ENCODE data around the gene MYH14. TPM values are rescaled to one million over a fixed set of nuclear protein-coding genes. Genes with fewer than 3 reads are reported as not detected.
"Not testable (repeated sequence)": the region's sequence is repeated elsewhere in the genome, so short reads cannot be mapped to it uniquely, and the experiment has no call there.

MYH14 gene
- total RNA-seq, 2 donors from 2014 or later = not detected

DNA sequence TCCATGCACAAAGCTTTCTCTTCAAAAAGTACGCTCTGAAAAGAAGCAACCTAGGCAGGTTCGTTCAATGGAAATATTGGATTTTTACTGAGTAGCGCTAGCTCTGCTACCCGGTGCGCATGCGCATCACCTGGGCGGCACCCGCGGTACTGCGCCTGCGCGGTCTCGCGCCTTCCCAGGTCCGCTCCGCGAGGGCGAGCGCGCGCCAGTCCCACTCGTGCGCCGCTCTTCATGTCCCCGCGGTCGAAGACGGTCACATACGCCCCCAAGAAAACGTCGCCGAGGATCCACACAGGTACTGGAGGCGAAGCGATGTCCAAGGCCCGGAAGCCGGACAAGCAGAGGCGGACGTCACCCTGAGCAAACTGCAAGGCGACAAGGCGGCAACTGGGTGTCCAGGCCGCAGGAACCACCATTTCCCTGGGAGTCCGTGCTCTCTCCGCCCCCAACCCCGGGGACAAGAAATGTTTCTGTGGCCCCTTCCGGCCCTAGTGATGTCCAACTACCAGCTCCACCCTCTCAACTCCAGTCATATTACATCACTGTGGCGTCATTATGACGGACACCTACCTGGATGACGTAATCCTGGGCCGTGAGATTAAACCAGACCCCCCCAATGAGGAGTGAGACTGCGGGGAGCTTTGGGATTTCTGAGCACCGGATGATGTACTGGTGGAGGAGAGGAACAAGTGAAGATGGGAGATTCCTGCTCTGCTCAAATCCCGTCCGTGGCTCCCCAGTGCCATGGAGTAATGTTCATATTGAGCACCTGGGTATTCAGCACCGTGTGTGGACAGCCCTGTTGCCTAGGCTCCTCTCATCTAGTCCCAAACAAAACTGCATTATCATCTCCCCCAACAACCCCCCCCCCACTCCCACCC, 130.6 kb downstream of the MYH14 start:
- Mint-ChIP-seq H3K9me3 (peaks cover 8 to 9% of the 10 kb centered on the region in 2 donors), H3K27ac (peak overlapping the region; percentile 88 to 99), H3K36me3 (peaks cover 25 to 61% of the 10 kb centered on the region in 2 donors)
- DNase-seq (ENCODE audit: low spot score in 2 of 2) (peak; percentile 86 to 90), ATAC-seq (peak; percentile 5 to 27)

- ATAC-seq = no peak
- peaks cover 18 to 61% of the 10 kb centered on the region in 2 donors for H3K36me3 Mint-ChIP-seq
- peaks cover 3 to 8% of the 10 kb centered on the region in 2 donors for H3K9me3 Mint-ChIP-seq
- DNase-seq (ENCODE audit: low spot score in 2 of 2) = no peak
- H3K27ac Mint-ChIP-seq = no peak overlapping the region
Observed at GRCh38 chr19:50334741-50335421, 131.5 kb downstream of the MYH14 start.

DNA sequence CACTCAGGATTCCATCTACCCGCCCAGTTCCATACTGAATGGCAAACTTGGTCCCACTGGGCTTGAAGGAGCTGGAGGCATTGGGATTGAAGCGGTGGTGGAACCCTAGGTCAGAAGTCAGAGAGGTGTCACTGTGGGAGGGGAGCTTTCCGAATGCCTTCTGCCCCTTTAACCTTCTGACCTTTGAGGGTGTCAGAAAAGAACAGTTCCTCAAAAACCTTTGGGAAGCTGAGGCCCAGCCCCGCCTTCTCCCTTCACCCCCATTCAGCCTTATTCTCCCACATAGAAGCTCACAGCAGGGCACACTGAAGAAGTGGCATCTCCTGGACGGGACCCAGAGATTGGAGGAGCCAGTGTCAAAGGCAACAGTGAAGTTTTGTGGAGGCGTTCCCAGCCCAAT, 133.6 kb downstream of the MYH14 start:
- H3K9me3 Mint-ChIP-seq; ATAC-seq; H3K27ac Mint-ChIP-seq; DNase-seq (ENCODE audit: low spot score in 2 of 2): not testable (repeated sequence)
- H3K36me3 Mint-ChIP-seq = peaks cover 11 to 74% of the 10 kb centered on the region in 2 donors

- Mint-ChIP-seq H3K36me3 (peaks cover 7 to 67% of the 10 kb centered on the region in 2 donors), H3K27ac (no peak overlapping the region), H3K9me3 (peaks cover 5 to 9% of the 10 kb centered on the region in 2 donors)
- no peak for ATAC-seq
- DNase-seq (ENCODE audit: low spot score in 2 of 2) = no peak
Observed at GRCh38 chr19:50340331-50340730, 136.9 kb downstream of the MYH14 start.

- ATAC-seq = peak; percentile 67 to 68
- Mint-ChIP-seq H3K27ac (no peak overlapping the region), H3K9me3 (peaks cover 4 to 5% of the 10 kb centered on the region in 2 donors), H3K36me3 (peaks cover 6 to 63% of the 10 kb centered on the region in 2 donors)
- no peak for DNase-seq (ENCODE audit: low spot score in 2 of 2)
Observed at GRCh38 chr19:50341091-50341564, 137.7 kb downstream of the MYH14 start.

DNA sequence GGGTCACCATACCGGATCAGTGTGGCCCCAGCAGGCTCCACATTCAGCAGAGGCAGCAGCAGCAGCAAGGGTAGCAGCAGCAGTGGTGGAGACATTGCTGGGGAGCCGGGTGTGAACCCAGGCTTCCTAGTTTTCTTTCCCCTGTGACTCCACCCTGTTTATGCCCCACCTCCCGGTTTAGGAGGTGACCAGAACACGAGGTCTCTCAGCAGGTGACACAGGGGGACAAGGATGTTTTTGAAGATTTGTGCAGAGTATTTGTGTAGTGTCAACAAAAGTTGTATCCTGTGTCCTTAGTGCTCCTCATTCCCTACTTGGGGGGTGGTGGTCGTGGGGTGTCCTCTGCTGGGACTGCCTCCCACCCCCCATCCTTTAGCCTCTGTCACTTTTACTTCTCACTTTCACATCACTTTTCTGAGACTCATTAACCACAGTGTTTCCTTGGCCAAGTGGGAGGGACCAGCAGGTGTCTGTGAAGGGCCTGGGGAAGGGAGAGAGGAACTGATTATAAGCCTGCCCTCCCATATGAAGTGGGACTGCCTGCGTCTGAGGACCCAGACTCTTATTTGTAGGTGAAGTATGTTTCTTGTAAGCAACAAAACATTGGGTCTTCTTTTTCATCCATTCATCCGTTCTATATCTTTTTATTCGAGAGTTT, 141.4 kb downstream of the MYH14 start:
- peaks cover 4 to 5% of the 10 kb centered on the region in 2 donors for H3K9me3 Mint-ChIP-seq
- ATAC-seq = peak in 1 of 2 donors; percentile 50
- peaks cover 6 to 55% of the 10 kb centered on the region in 2 donors for H3K36me3 Mint-ChIP-seq

GRCh38 chr19:50347089-50347581, 143.7 kb downstream of the MYH14 start:
- DNase-seq (ENCODE audit: low spot score in 2 of 2); H3K9me3 Mint-ChIP-seq: not testable (repeated sequence)
- peak overlapping the region; percentile 76 to 91 for H3K27ac Mint-ChIP-seq
- ATAC-seq = peak; percentile 87
- H3K36me3 Mint-ChIP-seq = peaks cover 6 to 35% of the 10 kb centered on the region in 2 donors

More for the DNA sequence above, 141.4 kb downstream of the MYH14 start:
- DNase-seq (ENCODE audit: low spot score in 2 of 2) = no peak
- peak overlapping the region; percentile 64 to 80 for H3K27ac Mint-ChIP-seq

DNA sequence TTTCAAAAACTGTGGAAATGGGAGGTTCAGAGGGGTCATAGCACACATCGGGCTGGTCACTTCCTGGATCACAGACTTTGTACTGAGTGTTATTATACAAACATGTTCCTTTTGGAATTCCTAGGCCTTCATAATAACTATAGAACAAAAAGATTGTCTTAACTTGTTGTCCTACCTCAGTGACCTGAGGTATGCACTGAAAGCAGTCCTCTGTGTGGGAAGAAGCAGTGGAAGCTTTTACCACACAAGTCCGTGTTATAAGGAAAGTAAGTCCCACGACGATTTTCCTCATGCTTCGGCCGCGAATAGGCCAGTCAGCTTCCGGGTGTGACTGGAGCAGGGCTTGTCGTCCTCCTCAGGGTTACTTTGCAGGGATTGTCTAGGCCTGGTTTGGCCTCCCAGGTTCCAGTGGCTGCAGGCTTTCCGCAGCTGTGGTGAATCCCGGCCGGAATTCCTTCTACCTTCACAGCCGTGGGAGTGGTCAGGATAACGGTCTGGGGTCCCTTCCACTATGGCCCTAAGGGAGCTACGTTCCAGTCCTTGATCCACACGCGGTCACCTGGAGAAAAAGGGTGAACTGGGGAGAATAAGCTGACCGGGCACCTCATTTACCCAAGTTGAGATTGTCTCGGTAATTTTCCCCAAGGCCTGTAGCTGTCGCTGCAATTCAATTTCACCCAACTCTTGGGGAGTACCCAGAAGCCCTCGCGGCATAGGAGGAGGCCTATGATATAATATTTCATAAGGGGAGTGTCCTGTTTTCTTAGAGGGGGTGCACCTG, 146.0 kb downstream of the MYH14 start:
- ATAC-seq (no peak), DNase-seq (ENCODE audit: low spot score in 2 of 2) (no peak)
- Mint-ChIP-seq H3K9me3 (peaks cover 0 to 5% of the 10 kb centered on the region in 2 donors), H3K27ac (no peak overlapping the region), H3K36me3 (peaks cover 6 to 20% of the 10 kb centered on the region in 2 donors)

DNA sequence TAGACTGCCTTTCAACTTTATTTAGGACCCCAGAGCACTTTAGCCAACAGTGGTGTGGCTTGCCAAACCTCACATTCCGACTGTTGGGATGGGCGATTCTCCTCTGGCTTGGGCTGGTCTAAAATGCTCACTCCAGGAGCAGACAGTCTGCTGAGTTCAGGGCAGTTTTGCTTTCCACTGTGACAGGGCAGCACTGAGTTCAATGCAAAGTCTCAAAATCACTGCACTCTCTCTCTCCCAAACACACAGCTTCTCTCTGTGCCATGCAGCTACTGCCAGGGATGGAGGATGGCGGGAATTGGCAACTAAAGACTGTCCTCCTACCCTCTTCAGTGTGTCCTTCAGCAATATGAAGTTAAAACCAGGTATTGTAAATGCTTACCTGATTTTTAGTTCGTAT, 148.8 kb downstream of the MYH14 start:
- Mint-ChIP-seq H3K9me3 (no peaks in the 10 kb centered on the region), H3K27ac (peak overlapping the region in 1 of 2 donors; percentile 53), H3K36me3 (peaks cover 0 to under 1% of the 10 kb centered on the region in 2 donors)
- DNase-seq (ENCODE audit: low spot score in 2 of 2) (no peak), ATAC-seq (no peak)

DNA sequence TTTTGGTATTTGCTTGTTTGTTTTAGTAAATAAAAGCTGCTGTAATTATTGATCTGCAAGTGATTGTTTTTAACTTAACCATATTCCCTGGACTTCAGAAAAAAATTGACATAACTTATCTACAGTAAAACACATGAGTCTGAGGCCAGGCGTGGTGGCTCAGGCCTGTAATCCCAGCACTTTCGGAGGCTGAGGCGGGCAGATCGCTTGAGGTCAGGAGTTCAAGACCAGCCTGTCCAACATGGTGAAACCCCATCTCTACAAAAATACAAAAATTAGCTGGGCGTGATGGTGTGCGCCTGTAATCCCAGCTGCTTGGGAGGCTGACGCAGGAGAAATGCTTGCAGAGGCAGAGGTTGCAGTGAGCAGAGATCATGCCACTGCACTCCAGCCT, 150.1 kb downstream of the MYH14 start:
- not testable (repeated sequence) for H3K27ac Mint-ChIP-seq; H3K9me3 Mint-ChIP-seq; H3K36me3 Mint-ChIP-seq; DNase-seq (ENCODE audit: low spot score in 2 of 2); ATAC-seq

GRCh38 chr19:50356691-50357177, 153.3 kb downstream of the MYH14 start:
- H3K27ac Mint-ChIP-seq = peak overlapping the region; percentile 91 to 95
- peaks cover 13 to 19% of the 10 kb centered on the region in 2 donors for H3K9me3 Mint-ChIP-seq
- H3K36me3 Mint-ChIP-seq = peaks cover 36 to 37% of the 10 kb centered on the region in 2 donors
- ATAC-seq = no peak
- DNase-seq (ENCODE audit: low spot score in 2 of 2) = no peak

- H3K36me3 Mint-ChIP-seq = peaks cover 43% of the 10 kb centered on the region in 2 donors
- peaks cover 13 to 20% of the 10 kb centered on the region in 2 donors for H3K9me3 Mint-ChIP-seq
- peak overlapping the region; percentile 91 to 95 for H3K27ac Mint-ChIP-seq
- DNase-seq (ENCODE audit: low spot score in 2 of 2) (peak; percentile 81 to 85), ATAC-seq (peak; percentile 64 to 74)
Observed at GRCh38 chr19:50357178-50358100, 154.0 kb downstream of the MYH14 start.

DNA sequence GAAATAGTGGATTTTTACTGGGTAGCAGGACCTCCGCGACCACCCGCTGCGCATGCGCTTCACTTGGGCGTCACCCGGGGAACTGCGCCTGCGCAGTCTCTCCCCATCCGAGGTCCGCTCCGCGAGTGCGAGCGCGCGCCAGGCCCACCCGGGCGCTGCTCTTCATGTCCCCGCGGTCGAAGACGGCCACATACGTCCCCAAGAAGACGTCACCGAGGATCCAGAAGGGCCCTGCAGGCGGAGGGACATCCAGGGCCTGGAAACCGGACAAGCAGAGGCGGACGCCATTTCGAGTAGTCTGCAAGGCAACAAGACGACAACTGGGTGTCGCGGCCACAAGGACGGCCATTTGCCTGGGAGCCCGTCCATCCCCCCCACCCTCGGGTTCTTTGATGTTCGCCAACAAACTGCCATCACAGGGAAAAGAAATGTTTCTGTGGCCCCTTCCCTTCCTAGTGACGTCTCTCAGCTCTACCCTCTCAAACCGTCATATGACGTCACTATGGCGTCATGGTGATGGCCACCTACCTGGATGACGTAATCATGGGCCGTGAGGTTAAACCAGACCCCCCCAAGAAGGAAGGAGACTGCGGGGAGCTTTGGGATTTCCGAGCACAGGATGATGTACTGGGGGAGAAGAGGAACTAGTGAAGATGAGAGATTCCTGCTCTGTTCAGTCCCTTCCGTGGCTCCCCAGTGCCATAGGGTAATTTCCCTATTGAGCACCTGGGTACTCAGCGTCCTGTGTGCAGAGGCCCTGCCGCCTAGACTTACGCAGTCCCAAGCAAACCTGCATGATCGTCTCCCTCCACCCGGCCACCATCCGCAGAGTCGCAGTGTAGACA, 155.3 kb downstream of the MYH14 start:
- DNase-seq (ENCODE audit: low spot score in 2 of 2) (peak; percentile 71 to 82), ATAC-seq (peak in 1 of 2 donors; percentile 21)
- peak overlapping the region; percentile 91 to 95 for H3K27ac Mint-ChIP-seq
- peaks cover 43 to 54% of the 10 kb centered on the region in 2 donors for H3K36me3 Mint-ChIP-seq
- peaks cover 13 to 20% of the 10 kb centered on the region in 2 donors for H3K9me3 Mint-ChIP-seq

DNA sequence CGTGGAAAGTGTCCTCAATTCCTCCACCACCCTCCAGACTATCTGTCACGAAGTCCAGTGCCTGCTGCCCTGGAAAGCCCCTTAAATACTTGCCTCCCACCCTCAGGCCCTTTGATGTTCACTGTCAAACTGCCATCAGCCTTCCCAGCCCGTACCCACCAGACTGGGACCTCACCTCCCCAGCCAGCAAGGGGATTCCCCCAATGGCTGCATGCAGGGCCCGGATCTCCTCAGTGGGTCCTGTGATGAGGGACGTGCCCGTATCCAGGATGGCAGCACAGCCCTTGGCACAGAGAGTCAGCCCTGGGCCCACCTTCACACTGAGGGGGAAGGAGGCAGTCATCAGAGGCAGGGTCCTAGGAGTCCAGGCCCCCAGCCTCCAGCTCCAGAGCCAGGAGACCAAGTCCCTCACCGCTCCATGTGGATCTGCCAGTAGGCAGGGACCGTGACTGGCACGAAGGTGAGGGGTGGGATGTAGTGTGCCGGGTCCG, 156.0 kb downstream of the MYH14 start:
- H3K9me3 Mint-ChIP-seq = peaks cover 13 to 20% of the 10 kb centered on the region in 2 donors
- peak overlapping the region; percentile 66 to 91 for H3K27ac Mint-ChIP-seq
- no peak for ATAC-seq
- DNase-seq (ENCODE audit: low spot score in 2 of 2) = no peak
- peaks cover 43 to 56% of the 10 kb centered on the region in 2 donors for H3K36me3 Mint-ChIP-seq
